Fibroblast of pulmonary artery (primary cell): ENCODE measurements around the gene EPN1.

ENCODE experiments used
- DNase-seq: peaks from one replicate; pipeline ENCODE4 v3.0.0-alpha.2; 2010; ENCODE audit warnings: low read depth
- H3K4me3 ChIP-seq: replicated peaks from 2 replicates; pipeline ENCODE4 v1.5.1; 2011; ENCODE audit warnings: low read depth, mild to moderate bottlenecking, control low read depth, low read length, moderate library complexity
- TF ChIP-seq, protein P1 (sequence below): IDR thresholded peaks from 2 replicates; pipeline ENCODE4 v1.5.1; 2011; ENCODE audit warnings: mild to moderate bottlenecking, control low read depth, low read length, inconsistent platforms; ENCODE audit errors: missing control alignments

EPN1 gene

DNA sequence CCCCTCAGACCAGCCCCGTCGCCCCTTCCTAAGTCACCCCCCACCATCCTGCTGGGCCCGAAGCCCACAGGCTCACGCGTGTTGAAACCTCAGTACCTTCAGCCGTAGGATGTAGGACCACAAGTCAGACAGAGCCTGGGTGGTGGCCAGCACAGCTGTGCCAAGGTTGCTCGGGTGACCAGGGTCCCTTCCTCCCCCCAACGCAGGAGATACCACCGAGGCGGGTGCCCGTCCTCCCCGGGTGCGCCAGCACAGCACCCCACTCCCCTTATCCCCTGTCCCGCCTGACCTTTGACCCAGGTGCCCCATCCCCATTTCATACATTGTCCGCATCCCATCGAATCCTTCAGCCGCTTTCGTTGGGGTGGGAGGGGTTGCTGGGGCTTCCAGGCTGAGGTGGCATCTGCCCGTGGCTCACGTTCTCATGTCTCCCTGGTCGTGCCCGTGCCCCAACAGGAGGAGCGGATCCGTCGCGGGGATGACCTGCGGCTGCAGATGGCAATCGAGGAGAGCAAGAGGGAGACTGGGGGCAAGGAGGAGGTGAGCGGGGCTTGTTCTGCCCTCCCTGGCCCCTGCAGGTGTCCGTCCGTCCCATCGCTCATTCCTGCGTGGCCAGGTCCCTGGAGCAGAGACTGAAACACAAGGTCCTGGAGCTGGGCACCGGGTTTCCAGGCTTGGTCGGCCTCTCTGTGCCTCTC is 14.5 kb downstream of the EPN1 start:
- DNase-seq, result no peak
- no peak overlapping the region for H3K4me3 ChIP-seq
- TF ChIP-seq, protein P1, sequence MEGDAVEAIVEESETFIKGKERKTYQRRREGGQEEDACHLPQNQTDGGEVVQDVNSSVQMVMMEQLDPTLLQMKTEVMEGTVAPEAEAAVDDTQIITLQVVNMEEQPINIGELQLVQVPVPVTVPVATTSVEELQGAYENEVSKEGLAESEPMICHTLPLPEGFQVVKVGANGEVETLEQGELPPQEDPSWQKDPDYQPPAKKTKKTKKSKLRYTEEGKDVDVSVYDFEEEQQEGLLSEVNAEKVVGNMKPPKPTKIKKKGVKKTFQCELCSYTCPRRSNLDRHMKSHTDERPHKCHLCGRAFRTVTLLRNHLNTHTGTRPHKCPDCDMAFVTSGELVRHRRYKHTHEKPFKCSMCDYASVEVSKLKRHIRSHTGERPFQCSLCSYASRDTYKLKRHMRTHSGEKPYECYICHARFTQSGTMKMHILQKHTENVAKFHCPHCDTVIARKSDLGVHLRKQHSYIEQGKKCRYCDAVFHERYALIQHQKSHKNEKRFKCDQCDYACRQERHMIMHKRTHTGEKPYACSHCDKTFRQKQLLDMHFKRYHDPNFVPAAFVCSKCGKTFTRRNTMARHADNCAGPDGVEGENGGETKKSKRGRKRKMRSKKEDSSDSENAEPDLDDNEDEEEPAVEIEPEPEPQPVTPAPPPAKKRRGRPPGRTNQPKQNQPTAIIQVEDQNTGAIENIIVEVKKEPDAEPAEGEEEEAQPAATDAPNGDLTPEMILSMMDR, result no peak

DNA sequence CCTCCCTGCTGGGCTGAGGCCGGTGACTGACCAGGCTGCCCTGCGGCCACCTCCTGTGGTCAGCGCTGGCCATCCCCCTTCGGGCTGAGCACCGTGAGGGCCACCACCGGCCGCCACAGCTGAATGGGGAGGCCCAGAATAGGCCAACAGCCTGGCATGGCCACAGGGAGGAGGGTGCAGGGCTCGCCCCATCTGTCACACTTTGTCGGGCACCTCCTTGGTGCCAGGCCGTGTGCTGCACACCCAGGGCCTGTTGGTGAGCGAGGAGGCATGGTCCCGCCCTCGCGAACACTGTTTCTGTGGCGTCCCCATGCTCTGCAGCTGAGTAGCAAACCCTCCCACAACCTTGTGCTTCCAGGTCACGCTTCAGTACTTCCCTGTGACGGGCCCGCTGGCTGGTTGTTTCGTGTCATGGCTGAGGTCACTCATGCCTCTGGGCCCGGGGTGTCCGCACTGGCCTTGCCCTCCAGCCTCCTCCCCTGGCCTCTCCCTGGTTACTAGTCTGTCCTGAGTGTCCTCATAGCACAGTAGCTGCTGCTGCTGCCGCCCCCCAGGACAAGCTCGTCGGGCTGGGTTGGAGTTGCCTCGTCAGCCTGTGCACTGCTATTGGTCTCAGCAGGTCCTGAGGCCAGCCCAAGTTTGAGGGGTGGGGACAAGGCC is 15.2 kb downstream of the EPN1 start:
- TF ChIP-seq, protein P1, result no peak
- no peak overlapping the region for H3K4me3 ChIP-seq
- DNase-seq, result no peak

DNA sequence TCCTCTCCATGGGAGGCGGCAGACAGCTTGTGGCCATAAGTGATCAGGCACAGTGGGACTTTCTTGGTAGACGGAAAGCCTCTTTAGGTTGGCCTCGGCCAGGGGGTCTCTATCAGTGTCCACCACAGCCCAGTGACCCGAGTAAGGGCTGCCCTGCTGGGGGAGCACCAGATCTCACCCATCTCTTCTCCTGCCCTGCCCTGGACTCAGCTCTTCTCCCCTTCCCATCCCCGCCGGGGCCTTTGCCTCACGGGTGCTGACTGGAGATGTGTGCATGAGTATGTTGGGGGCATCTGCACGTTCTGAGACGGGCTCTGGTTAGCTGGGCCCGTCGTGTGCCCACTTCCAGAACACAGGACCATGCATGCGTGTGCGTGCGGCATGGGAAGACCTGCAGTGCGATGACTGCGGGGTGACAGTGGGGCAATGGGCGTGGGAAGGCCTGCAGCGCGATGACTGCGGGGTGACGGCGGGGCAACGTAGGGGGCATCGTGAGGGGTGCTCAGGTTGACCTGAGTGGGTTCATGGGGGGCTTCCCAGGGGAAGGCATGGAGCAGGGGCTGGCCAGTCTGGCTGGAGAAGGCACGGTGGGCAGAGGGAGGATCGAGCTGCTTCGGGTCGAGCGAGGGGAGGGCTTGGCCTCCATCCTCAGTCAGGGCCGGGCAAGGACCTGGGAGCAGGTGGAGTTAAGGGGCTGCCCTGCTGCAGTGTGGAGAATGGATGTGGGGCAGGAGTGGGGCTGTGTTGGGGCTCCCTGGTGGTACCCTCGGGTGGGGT is 15.9 kb downstream of the EPN1 start:
- DNase-seq, result no peak
- no peak overlapping the region for H3K4me3 ChIP-seq
- TF ChIP-seq, protein P1, result no peak

DNA sequence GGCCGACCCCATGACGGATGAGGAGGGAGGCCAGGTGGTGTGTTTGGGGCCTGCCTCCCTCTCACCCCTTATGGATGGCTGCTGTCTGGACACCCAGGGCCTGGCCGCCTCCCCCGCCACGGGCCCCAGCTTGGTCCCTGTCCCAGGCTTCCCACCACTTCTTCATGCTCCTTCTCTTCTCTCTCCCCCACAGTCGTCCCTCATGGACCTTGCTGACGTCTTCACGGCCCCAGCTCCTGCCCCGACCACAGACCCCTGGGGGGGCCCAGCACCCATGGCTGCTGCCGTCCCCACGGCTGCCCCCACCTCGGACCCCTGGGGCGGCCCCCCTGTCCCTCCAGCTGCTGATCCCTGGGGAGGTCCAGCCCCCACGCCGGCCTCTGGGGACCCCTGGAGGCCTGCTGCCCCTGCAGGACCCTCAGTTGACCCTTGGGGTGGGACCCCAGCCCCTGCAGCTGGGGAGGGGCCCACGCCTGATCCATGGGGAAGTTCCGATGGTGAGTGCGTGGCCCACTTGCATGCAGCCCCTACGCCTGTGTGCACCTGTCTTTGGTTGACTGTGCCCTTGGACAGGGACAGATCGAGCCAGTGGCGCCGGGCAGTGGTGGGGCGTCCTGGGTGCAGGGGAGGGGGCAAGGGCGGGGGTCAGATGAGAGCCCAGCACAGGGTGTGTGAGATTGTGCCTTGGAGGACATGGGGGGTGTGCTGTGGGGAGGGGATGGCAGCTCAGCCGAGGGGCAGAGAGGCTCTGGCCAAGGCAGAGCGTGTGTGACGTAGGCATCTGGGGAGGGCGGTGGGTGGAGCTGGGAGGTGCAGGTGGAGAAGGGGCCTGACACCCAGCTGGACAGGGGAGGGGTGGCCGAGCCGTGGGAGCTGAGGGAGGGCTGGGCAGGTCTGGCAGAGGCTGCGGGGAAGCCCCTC is 16.8 kb downstream of the EPN1 start:
- no peak for DNase-seq
- TF ChIP-seq, protein P1, result no peak
- no peak overlapping the region for H3K4me3 ChIP-seq

DNA sequence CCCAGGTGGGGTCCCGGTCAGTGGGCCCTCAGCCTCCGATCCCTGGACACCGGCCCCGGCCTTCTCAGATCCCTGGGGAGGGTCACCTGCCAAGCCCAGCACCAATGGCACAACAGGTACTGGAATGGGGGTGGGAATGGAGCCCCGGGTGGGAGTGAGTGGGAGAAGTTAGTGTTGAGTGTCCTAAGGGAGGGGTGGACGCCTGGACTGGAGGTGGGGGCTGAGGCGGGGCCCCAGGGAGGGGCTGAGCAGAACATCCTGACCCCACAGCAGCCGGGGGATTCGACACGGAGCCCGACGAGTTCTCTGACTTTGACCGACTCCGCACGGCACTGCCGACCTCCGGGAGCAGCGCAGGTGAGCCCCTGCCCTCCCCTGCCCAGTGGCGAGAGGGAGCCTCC is 17.7 kb downstream of the EPN1 start:
- no peak for DNase-seq
- TF ChIP-seq, protein P1, result no peak
- no peak overlapping the region for H3K4me3 ChIP-seq

DNA sequence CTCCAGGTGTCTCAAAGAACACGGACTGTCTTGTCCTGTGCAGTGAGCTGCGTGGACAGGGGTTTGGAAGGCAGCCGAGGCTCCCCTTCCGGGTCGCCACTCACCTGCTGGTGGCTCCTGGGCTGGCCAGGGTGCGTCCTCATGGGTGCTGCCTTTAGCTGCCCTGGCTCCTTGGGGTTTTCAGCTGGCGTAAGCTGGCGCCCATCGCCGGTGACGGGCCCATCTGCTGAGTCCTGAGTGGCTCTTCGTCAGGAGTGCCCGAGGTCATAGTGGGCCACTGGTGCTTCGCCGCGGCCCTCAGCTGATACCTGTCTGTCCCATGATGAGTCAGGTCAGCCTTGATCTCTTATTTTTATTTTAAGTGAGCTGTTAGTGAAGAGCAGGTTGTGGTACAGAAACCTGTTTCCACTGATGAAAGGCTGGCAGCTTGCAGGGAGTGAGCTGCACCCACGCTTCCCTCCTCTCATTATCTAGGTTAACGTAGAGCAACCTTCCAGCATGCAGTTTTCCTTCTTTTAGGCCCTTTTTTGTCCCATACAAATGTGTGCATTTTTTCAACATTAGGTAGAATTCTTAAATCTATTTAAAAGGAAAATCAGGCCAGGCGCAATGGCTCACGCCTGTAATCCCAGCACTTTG is 18.4 kb downstream of the EPN1 start:
- TF ChIP-seq, protein P1, result no peak
- no peak for DNase-seq
- H3K4me3 ChIP-seq, result no peak overlapping the region
